Mesenchymal stem cell (in vitro differentiated cells and primary cell): ENCODE measurements around the gene KLC1.

ENCODE experiments used
- DNase-seq: peaks from one replicate; pipeline ENCODE4 v3.0.0-alpha.2; 2013
- H2AFZ ChIP-seq: one replicate; pipeline ENCODE4 v1.6.1; 2013; ENCODE audit warnings: low read depth, mild to moderate bottlenecking, control low read depth, inconsistent platforms, low read length, moderate library complexity
- H2AK5ac ChIP-seq: 2 replicates; pipeline ENCODE4 v1.6.1; 2013; ENCODE audit warnings: low read length, moderate library complexity, mild to moderate bottlenecking, inconsistent platforms; ENCODE audit not compliant: severe bottlenecking
- H2BK120ac ChIP-seq: one replicate; pipeline ENCODE4 v1.6.1; 2013; ENCODE audit warnings: low read depth, mild to moderate bottlenecking, inconsistent platforms, low read length, moderate library complexity
- H2BK12ac ChIP-seq, 2 experiments: one replicate each; pipeline ENCODE4 v1.6.1; 2013; ENCODE audit warnings: inconsistent platforms in 2 of 2, low read length in 2 of 2, mild to moderate bottlenecking in 2 of 2, moderate library complexity in 2 of 2, control low read depth in 1 of 2
- H2BK15ac ChIP-seq: one replicate; pipeline ENCODE4 v1.6.1; 2013; ENCODE audit warnings: mild to moderate bottlenecking, low read depth, inconsistent platforms; ENCODE audit not compliant: poor library complexity, severe bottlenecking
- H2BK5ac ChIP-seq: 2 replicates; pipeline ENCODE4 v1.6.1; 2013; ENCODE audit warnings: low read depth, mild to moderate bottlenecking, low read length, control low read depth, inconsistent platforms; ENCODE audit not compliant: poor library complexity, severe bottlenecking
- H3K14ac ChIP-seq, 2 experiments: one replicate each; pipeline ENCODE4 v1.6.1; 2013; ENCODE audit warnings: inconsistent platforms in 2 of 2, low read length in 2 of 2, control low read depth in 1 of 2, mild to moderate bottlenecking in 1 of 2, moderate library complexity in 1 of 2
- H3K18ac ChIP-seq, 2 experiments: one replicate each; pipeline ENCODE4 v1.6.1; 2013; ENCODE audit warnings: inconsistent platforms in 2 of 2, low read length in 2 of 2, control low read depth in 1 of 2, low read depth in 1 of 2, mild to moderate bottlenecking in 1 of 2
- H3K23ac ChIP-seq, 2 experiments: one replicate each; pipeline ENCODE4 v1.6.1; 2013; ENCODE audit warnings: inconsistent platforms in 2 of 2, low read length in 2 of 2, mild to moderate bottlenecking in 2 of 2, moderate library complexity in 2 of 2, control low read depth in 1 of 2
- H3K27ac ChIP-seq: 2 replicates; pipeline ENCODE4 v1.5.1; 2013; ENCODE audit warnings: mild to moderate bottlenecking, moderate library complexity, low read length, control low read depth, inconsistent platforms; ENCODE audit not compliant: poor library complexity, severe bottlenecking
- H3K27me3 ChIP-seq, 2 experiments: 2 replicates each; pipeline versions ENCODE4 v1.6.1 to v1.7.0; 2013; ENCODE audit warnings: low read length in 2 of 2, mild to moderate bottlenecking in 2 of 2, moderate library complexity in 2 of 2, control low read depth in 1 of 2, inconsistent platforms in 1 of 2; ENCODE audit not compliant: control insufficient read depth in 1 of 2, insufficient read depth in 1 of 2
- H3K36me3 ChIP-seq, 2 experiments: 2 replicates each; pipeline versions ENCODE4 v1.6.1 to v1.7.0; 2013; ENCODE audit warnings: low read length in 2 of 2, control low read depth in 1 of 2, inconsistent platforms in 1 of 2, low read depth in 1 of 2, mild to moderate bottlenecking in 1 of 2; ENCODE audit not compliant: insufficient read depth in 2 of 2, control insufficient read depth in 1 of 2
- H3K4ac ChIP-seq, 2 experiments: one replicate each; pipeline ENCODE4 v1.6.1; 2013; ENCODE audit warnings: inconsistent platforms in 2 of 2, low read length in 2 of 2, mild to moderate bottlenecking in 2 of 2, moderate library complexity in 2 of 2, control low read depth in 1 of 2, low read depth in 1 of 2
- H3K4me1 ChIP-seq: 2 replicates; pipeline ENCODE4 v1.6.1; 2013; ENCODE audit warnings: low read depth, low read length, control low read depth; ENCODE audit not compliant: control insufficient read depth, insufficient read depth
- H3K4me2 ChIP-seq: 2 replicates; pipeline ENCODE4 v1.6.1; 2013; ENCODE audit warnings: low read length, mild to moderate bottlenecking, inconsistent platforms; ENCODE audit not compliant: poor library complexity, severe bottlenecking
- H3K4me3 ChIP-seq, 2 experiments: 2 replicates each; pipeline versions ENCODE4 v1.5.1 to v1.7.0; 2013; ENCODE audit warnings: low read length in 2 of 2, mild to moderate bottlenecking in 2 of 2, control low read depth in 1 of 2, low read depth in 1 of 2; ENCODE audit not compliant: insufficient read depth in 1 of 2
- H3K79me1 ChIP-seq: replicated peaks from 2 replicates; pipeline ENCODE4 v1.6.1; 2013; ENCODE audit warnings: mild to moderate bottlenecking, control low read depth, low read length, inconsistent platforms; ENCODE audit not compliant: poor library complexity, severe bottlenecking
- H3K9ac ChIP-seq: 2 replicates; pipeline ENCODE4 v1.7.0; 2013; ENCODE audit warnings: mild to moderate bottlenecking, low read length, moderate library complexity
- H3K9me3 ChIP-seq: 2 replicates; pipeline ENCODE4 v1.7.0; 2013; ENCODE audit warnings: mild to moderate bottlenecking, low read length; ENCODE audit not compliant: control insufficient read depth
- H4K8ac ChIP-seq: one replicate; pipeline ENCODE4 v1.6.1; 2013; ENCODE audit warnings: inconsistent platforms, mild to moderate bottlenecking, low read length, moderate library complexity
- H4K91ac ChIP-seq: one replicate; pipeline ENCODE4 v1.6.1; 2013; ENCODE audit warnings: mild to moderate bottlenecking, low read length, inconsistent platforms
- WGBS: methylation state at CpG from one replicate; pipeline ENCODE4 v1.1.7; 2013; ENCODE audit warnings: mixed read lengths; 5-methylcytosine and 5-hydroxymethylcytosine counted together

KLC1 gene

DNA sequence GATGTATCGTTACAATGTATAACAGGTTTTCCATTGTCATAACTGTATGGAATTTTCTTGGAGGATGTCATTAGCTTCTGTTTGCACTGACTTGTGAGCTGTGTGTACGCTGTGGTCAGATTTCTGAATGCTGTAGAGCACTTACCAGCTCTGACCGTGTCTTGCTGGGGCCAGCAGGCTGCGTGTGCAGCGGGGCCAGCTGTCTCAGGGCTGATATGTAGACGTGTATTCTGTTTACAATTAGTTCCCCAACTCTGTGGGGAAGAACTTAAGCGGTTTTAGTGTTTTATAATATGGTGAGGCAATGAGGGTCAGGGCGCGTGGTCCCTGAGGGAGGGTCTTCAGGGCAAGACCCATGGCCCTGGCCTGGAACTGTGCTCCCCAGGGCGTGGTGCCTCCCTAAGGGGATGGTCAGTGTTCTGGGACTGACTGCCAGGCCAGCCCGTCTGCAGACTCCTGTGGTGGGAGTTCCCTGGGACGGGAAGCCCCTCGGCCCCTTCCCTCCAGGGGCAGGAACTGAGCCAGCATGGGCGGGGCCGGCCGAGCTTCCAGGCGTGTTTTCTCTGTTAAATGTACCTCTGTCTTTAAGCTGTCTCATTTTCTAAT, 67.6 kb downstream of the KLC1 start:
- Histone ChIP-seq H3K27me3 (no peaks in the 10 kb centered on the region), H2BK5ac (no peak overlapping the region), H4K8ac (no peak overlapping the region), H3K4ac (no peak overlapping the region), H3K23ac (no peak overlapping the region), H3K9me3 (no peaks in the 10 kb centered on the region), H2AK5ac (no peak overlapping the region), H3K14ac (no peak overlapping the region), H2BK12ac (no peak overlapping the region), H4K91ac (no peak overlapping the region), H3K4me1 (peaks cover 51% of the 10 kb centered on the region), H3K79me1 (peaks cover 60% of the 10 kb centered on the region), H3K36me3 (peaks cover 75 to 77% of the 10 kb centered on the region in 2 experiments), H2AFZ (no peak overlapping the region), H3K4me3 (no peak overlapping the region), H3K4me2 (peak overlapping the region; percentile 41), H3K18ac (no peak overlapping the region), H3K9ac (peak overlapping the region; percentile 53), H2BK15ac (no peak overlapping the region), H2BK120ac (no peak overlapping the region), H3K27ac (peak overlapping the region; percentile 43)
- peak; percentile 89 for DNase-seq
- WGBS = 23% methylated on average over 16 of the region's 17 CpGs

DNA sequence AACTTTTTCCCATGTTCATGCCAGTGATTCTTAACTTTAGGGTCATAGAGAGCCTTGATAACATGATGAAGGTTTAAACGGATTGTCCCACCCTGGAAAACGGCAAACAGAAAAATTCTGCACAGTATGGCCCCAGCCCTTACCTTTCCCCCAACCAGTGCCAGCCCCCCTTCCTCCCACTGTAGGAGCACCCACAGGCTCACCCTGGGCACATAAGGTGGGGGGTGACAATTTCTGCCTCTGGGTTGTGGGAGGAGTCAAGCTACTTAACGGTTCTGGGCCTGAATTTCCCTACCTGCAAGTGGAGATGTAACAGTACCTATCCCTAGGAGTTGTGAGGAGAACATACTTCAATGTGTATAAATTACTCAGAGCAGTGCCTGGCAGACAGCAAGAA, 68.2 kb downstream of the KLC1 start:
- Histone ChIP-seq H2AFZ (no peak overlapping the region), H3K18ac (peak overlapping the region in 1 of 2 experiments; percentile 76)

DNA sequence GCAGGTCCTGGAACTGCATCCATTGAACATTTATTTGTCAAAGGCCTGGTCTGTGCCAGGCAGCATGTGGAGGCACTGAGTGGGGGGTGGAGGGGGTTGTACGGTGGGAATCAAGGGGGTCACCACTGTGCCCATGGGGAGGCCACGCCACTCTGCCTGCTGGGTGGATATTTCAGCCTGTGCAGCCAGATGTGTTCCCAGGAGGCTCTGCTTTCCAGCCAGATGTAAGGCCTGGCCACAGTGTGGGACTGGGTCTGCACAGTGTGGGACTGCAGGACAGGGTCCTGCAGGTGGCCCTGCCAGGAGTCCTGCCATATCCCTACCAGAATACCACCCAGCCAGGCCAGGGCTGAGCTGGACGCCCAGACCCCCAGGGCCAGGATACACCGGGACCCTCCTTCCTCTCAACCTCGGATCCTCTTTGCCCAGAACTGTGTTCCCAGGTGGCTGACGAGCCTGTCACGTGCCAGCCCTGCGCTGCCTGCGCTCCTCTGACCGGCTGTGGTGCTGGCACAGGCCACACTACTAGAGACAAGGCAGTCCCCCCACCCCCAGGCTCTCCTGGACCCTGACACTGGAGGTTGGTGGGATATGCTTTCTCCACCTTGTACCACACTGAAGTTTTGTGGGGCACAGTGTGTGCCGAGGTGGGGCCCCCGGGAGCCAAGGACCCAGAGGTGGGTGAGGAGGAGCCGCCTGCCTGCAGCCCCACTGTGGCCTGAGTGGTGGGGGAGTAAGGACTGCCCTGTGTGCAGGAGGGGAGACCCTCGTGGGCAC, 68.8 kb downstream of the KLC1 start:
- H3K4me1 ChIP-seq = peaks cover 48% of the 10 kb centered on the region
- H2BK15ac ChIP-seq = no peak overlapping the region
- H3K9me3 ChIP-seq = no peaks in the 10 kb centered on the region
- peaks cover 76 to 83% of the 10 kb centered on the region in 2 experiments for H3K36me3 ChIP-seq
- no peak overlapping the region for H2BK5ac ChIP-seq
- H2AK5ac ChIP-seq = no peak overlapping the region
- H3K27me3 ChIP-seq = no peaks in the 10 kb centered on the region
- H3K27ac ChIP-seq = no peak overlapping the region
- peak overlapping the region in 1 of 2 experiments; percentile 55 for H3K18ac ChIP-seq
- no peak for DNase-seq
- peak overlapping the region; percentile 37 for H4K91ac ChIP-seq
- no peak overlapping the region for H2BK120ac ChIP-seq
- no peak overlapping the region for H3K4me3 ChIP-seq
- H2BK12ac ChIP-seq = peak overlapping the region in 1 of 2 experiments; percentile 68
- no peak overlapping the region for H3K4ac ChIP-seq
- H3K14ac ChIP-seq = peak overlapping the region in 1 of 2 experiments; percentile 72
- H3K9ac ChIP-seq = peak overlapping the region; percentile 53
- H3K23ac ChIP-seq = no peak overlapping the region
- 95% methylated on average over 14 of the region's 14 CpGs for WGBS
- H3K4me2 ChIP-seq = no peak overlapping the region
- H2AFZ ChIP-seq = no peak overlapping the region
- peaks cover 63% of the 10 kb centered on the region for H3K79me1 ChIP-seq
- no peak overlapping the region for H4K8ac ChIP-seq

More for the DNA sequence above, 68.2 kb downstream of the KLC1 start:
- Histone ChIP-seq H3K4me1 (peaks cover 51% of the 10 kb centered on the region), H3K27me3 (no peaks in the 10 kb centered on the region), H3K4me2 (no peak overlapping the region), H3K36me3 (peaks cover 76 to 81% of the 10 kb centered on the region in 2 experiments), H2BK12ac (peak overlapping the region in 1 of 2 experiments; percentile 25), H3K27ac (peak overlapping the region; percentile 15), H3K4me3 (no peak overlapping the region), H3K14ac (no peak overlapping the region), H2BK15ac (no peak overlapping the region), H2BK5ac (no peak overlapping the region), H3K4ac (peak overlapping the region in 1 of 2 experiments; percentile 59), H3K9ac (peak overlapping the region; percentile 53), H3K9me3 (no peaks in the 10 kb centered on the region), H3K79me1 (peaks cover 62% of the 10 kb centered on the region), H4K8ac (no peak overlapping the region), H2BK120ac (no peak overlapping the region), H4K91ac (no peak overlapping the region), H2AK5ac (no peak overlapping the region), H3K23ac (no peak overlapping the region)
- DNase-seq = no peak
- WGBS = 79% methylated on average over 3 of the region's 3 CpGs
